ENCODE results near the gene TSHZ2.

DNA sequence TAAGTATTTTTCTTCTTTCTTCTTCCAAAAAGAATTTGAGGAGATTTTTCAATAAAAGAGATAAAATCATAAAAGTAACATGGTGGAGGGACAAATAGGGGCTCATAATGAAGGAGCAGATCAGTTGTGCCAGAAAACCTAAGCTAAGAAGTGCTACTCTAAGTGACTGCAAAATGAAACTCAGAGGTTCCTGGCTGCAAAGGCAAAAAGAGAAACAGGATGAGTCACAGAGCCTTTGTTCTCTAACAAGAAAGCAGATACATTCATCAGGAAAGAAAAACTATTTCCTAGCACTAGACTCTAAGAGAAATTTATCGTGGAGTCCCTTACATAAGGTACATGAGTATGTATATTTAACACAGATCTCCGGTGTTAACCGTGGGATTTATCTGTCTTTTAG is 49.8 kb downstream of the TSHZ2 start:
- TF ChIP-seq, protein P1, sequence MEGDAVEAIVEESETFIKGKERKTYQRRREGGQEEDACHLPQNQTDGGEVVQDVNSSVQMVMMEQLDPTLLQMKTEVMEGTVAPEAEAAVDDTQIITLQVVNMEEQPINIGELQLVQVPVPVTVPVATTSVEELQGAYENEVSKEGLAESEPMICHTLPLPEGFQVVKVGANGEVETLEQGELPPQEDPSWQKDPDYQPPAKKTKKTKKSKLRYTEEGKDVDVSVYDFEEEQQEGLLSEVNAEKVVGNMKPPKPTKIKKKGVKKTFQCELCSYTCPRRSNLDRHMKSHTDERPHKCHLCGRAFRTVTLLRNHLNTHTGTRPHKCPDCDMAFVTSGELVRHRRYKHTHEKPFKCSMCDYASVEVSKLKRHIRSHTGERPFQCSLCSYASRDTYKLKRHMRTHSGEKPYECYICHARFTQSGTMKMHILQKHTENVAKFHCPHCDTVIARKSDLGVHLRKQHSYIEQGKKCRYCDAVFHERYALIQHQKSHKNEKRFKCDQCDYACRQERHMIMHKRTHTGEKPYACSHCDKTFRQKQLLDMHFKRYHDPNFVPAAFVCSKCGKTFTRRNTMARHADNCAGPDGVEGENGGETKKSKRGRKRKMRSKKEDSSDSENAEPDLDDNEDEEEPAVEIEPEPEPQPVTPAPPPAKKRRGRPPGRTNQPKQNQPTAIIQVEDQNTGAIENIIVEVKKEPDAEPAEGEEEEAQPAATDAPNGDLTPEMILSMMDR (IDR thresholded peaks at IDR 0.05) = no peak
- no peak for TF ChIP-seq ZNF396 (CRISPR knock-in tag; IDR thresholded peaks at IDR 0.05; ENCODE audit: borderline replicate concordance)
- no peak for TF ChIP-seq NFYB (CRISPR knock-in tag; conservative IDR thresholded peaks at IDR 0.05; ENCODE audit: low read depth)
- TF ChIP-seq, protein P2, sequence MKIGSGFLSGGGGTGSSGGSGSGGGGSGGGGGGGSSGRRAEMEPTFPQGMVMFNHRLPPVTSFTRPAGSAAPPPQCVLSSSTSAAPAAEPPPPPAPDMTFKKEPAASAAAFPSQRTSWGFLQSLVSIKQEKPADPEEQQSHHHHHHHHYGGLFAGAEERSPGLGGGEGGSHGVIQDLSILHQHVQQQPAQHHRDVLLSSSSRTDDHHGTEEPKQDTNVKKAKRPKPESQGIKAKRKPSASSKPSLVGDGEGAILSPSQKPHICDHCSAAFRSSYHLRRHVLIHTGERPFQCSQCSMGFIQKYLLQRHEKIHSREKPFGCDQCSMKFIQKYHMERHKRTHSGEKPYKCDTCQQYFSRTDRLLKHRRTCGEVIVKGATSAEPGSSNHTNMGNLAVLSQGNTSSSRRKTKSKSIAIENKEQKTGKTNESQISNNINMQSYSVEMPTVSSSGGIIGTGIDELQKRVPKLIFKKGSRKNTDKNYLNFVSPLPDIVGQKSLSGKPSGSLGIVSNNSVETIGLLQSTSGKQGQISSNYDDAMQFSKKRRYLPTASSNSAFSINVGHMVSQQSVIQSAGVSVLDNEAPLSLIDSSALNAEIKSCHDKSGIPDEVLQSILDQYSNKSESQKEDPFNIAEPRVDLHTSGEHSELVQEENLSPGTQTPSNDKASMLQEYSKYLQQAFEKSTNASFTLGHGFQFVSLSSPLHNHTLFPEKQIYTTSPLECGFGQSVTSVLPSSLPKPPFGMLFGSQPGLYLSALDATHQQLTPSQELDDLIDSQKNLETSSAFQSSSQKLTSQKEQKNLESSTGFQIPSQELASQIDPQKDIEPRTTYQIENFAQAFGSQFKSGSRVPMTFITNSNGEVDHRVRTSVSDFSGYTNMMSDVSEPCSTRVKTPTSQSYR (CRISPR knock-in tag; IDR thresholded peaks at IDR 0.05) = no peak
- no peak for TF ChIP-seq USF1 (CRISPR knock-in tag; IDR thresholded peaks at IDR 0.05)
- no peak for TF ChIP-seq ZNF263 (CRISPR knock-in tag; IDR thresholded peaks at IDR 0.05; ENCODE audit: low read depth)
- TF ChIP-seq NR2C2 (CRISPR knock-in tag; IDR thresholded peaks at IDR 0.05) = no peak
- TF ChIP-seq, protein P3, sequence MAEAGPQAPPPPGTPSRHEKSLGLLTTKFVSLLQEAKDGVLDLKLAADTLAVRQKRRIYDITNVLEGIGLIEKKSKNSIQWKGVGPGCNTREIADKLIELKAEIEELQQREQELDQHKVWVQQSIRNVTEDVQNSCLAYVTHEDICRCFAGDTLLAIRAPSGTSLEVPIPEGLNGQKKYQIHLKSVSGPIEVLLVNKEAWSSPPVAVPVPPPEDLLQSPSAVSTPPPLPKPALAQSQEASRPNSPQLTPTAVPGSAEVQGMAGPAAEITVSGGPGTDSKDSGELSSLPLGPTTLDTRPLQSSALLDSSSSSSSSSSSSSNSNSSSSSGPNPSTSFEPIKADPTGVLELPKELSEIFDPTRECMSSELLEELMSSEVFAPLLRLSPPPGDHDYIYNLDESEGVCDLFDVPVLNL (CRISPR knock-in tag; IDR thresholded peaks at IDR 0.05; ENCODE audit: borderline replicate concordance, low read depth) = no peak

All from WTC11 (cell line).